GM23248 (cell line): ENCODE data around the gene EMC10. TPM values are rescaled to one million over a fixed set of nuclear protein-coding genes. Genes with fewer than 3 reads are reported as not detected.

Experiments used
- DNase-seq: peaks from one replicate; pipeline ENCODE4 v3.0.0-alpha.2; 2015
- H2AFZ ChIP-seq: fragments of 200-600 bp; sonication (generic); 2 replicates; pipeline ENCODE4 v1.6.1; 2016; ENCODE audit warnings: antibody characterized with exemption
- H3F3A ChIP-seq: fragments of 200-600 bp; sonication (generic); 2 replicates; pipeline ENCODE4 v1.6.1; 2016; ENCODE audit warnings: mild to moderate bottlenecking, antibody characterized with exemption, mixed run types; ENCODE audit not compliant: insufficient read depth
- H3K27ac ChIP-seq: fragments of 200-600 bp; sonication (generic); 2 replicates; pipeline ENCODE4 v1.5.1; 2016; ENCODE audit warnings: mild to moderate bottlenecking
- H3K27me3 ChIP-seq: fragments of 200-600 bp; sonication (generic); replicated peaks from 2 replicates; pipeline ENCODE4 v1.6.1; 2016; ENCODE audit warnings: mild to moderate bottlenecking; ENCODE audit not compliant: insufficient read depth
- H3K36me3 ChIP-seq: fragments of 200-600 bp; sonication (generic); 2 replicates; pipeline ENCODE4 v1.6.1; 2016; ENCODE audit warnings: low read depth, mild to moderate bottlenecking
- H3K4me1 ChIP-seq: fragments of 200-600 bp; sonication (generic); 2 replicates; pipeline ENCODE4 v1.6.1; 2016; ENCODE audit warnings: mild to moderate bottlenecking; ENCODE audit not compliant: insufficient read depth
- H3K4me2 ChIP-seq: fragments of 200-600 bp; sonication (generic); one replicate; pipeline ENCODE4 v1.6.1; 2016; ENCODE audit warnings: mild to moderate bottlenecking; ENCODE audit not compliant: unreplicated experiment
- H3K4me3 ChIP-seq: fragments of 200-600 bp; sonication (generic); 2 replicates; pipeline ENCODE4 v1.5.1; 2016; ENCODE audit warnings: mild to moderate bottlenecking
- H3K79me2 ChIP-seq: fragments of 200-600 bp; sonication (generic); 2 replicates; pipeline ENCODE4 v1.6.1; 2016; ENCODE audit warnings: mild to moderate bottlenecking; ENCODE audit not compliant: insufficient read depth
- H3K9ac ChIP-seq: fragments of 200-600 bp; sonication (generic); 2 replicates; pipeline ENCODE4 v1.6.1; 2016; ENCODE audit warnings: mild to moderate bottlenecking
- H3K9me2 ChIP-seq: fragments of 200-600 bp; sonication (generic); 2 replicates; pipeline ENCODE4 v1.6.1; 2016; ENCODE audit warnings: mixed run types, mild to moderate bottlenecking, moderate library complexity; ENCODE audit not compliant: insufficient read depth
- H3K9me3 ChIP-seq: fragments of 200-600 bp; sonication (generic); one replicate; pipeline ENCODE4 v1.6.1; 2017; ENCODE audit warnings: low read depth
- H4K20me1 ChIP-seq: fragments of 200-600 bp; sonication (generic); 2 replicates; pipeline ENCODE4 v1.6.0; 2016; ENCODE audit not compliant: insufficient read depth
- EZH2 ChIP-seq: fragments of 200-600 bp; sonication (generic); IDR thresholded peaks from 2 replicates; pipeline ENCODE4 v1.6.1; 2018; ENCODE audit warnings: antibody characterized with exemption, mild to moderate bottlenecking; ENCODE audit not compliant: insufficient read depth, poor library complexity, severe bottlenecking
- EZH2phosphoT487 ChIP-seq: fragments of 200-600 bp; sonication (generic); IDR thresholded peaks from 2 replicates; pipeline ENCODE4 v1.6.1; 2018; ENCODE audit warnings: antibody characterized with exemption, moderate library complexity, mild to moderate bottlenecking, low read depth; ENCODE audit not compliant: insufficient read depth
- WGBS, 2 experiments: methylation state at CpG; one replicate each; pipeline ENCODE4 v1.1.6; 2015 to 2017; ENCODE audit warnings: low lambda C conversion rate in 2 of 2, low coverage in 1 of 2; ENCODE audit errors: missing lambda C conversion rate in 2 of 2; 5-methylcytosine and 5-hydroxymethylcytosine counted together
- in situ Hi-C: fragments of 300-500 bp; cut with MboI; formaldehyde crosslinking; loops from 2 replicates; pipeline ENCODE4 v1.15.0; 2020
- polyA plus RNA-seq: library from polyadenylated mRNA; unstranded; fragments of >200 nt; fragmentation: Nextera tagmentation; extraction: Ambion mirVana; gene quantifications from 2 replicates; pipeline ENCODE4 v1.2.1, GENCODE V29; 2016
- total RNA-seq: library from RNA; depleted of rRNA; stranded (reverse); fragments of >200 nt; shearing (Covaris generic); gene quantifications from 2 replicates; pipeline ENCODE4 v1.2.3, GENCODE V29; 2014

EMC10 gene
- total and polyA plus RNA-seq, 2 experiments from 2014 or later = 7.2 to 96.6 TPM

GRCh38 chr19:50495020-50495531 is 18.8 kb downstream of the EMC10 start:
- no peaks in the 10 kb centered on the region for H3F3A ChIP-seq
- 60 to 73% methylated on average over 5 of the region's 5 CpGs for WGBS, 2 experiments
- H4K20me1 ChIP-seq = no peaks in the 10 kb centered on the region
- DNase-seq = no peak
- no peaks in the 10 kb centered on the region for H3K9me2 ChIP-seq
- H3K9me3 ChIP-seq = no peaks in the 10 kb centered on the region
- no peaks in the 10 kb centered on the region for H3K36me3 ChIP-seq
- no peak overlapping the region for H3K27ac ChIP-seq
- in situ Hi-C loops = no loop called here
- no peak overlapping the region for H2AFZ ChIP-seq
- H3K79me2 ChIP-seq = no peaks in the 10 kb centered on the region
- no peak overlapping the region for H3K4me2 ChIP-seq
- H3K9ac ChIP-seq = no peak overlapping the region
- no peak overlapping the region for H3K4me3 ChIP-seq
- TF ChIP-seq EZH2 (no peak), EZH2phosphoT487 (no peak)
- H3K4me1 ChIP-seq = no peaks in the 10 kb centered on the region
- peaks cover 11% of the 10 kb centered on the region for H3K27me3 ChIP-seq

- H3F3A ChIP-seq = no peaks in the 10 kb centered on the region
- H3K9me2 ChIP-seq = no peaks in the 10 kb centered on the region
- in situ Hi-C loops = no loop called here
- TF ChIP-seq EZH2 (no peak), EZH2phosphoT487 (no peak)
- H4K20me1 ChIP-seq = no peaks in the 10 kb centered on the region
- no peak overlapping the region for H3K4me2 ChIP-seq
- H2AFZ ChIP-seq = no peak overlapping the region
- DNase-seq = no peak
- no peaks in the 10 kb centered on the region for H3K79me2 ChIP-seq
- H3K27ac ChIP-seq = no peak overlapping the region
- 49 to 54% methylated on average over 28 to 29 of the region's 30 CpGs for WGBS, 2 experiments
- H3K9ac ChIP-seq = no peak overlapping the region
- peaks cover 10% of the 10 kb centered on the region for H3K27me3 ChIP-seq
- no peaks in the 10 kb centered on the region for H3K4me1 ChIP-seq
- no peaks in the 10 kb centered on the region for H3K36me3 ChIP-seq
- no peak overlapping the region for H3K4me3 ChIP-seq
- no peaks in the 10 kb centered on the region for H3K9me3 ChIP-seq
Observed at GRCh38 chr19:50496189-50497021, 20.1 kb downstream of the EMC10 start.

DNA sequence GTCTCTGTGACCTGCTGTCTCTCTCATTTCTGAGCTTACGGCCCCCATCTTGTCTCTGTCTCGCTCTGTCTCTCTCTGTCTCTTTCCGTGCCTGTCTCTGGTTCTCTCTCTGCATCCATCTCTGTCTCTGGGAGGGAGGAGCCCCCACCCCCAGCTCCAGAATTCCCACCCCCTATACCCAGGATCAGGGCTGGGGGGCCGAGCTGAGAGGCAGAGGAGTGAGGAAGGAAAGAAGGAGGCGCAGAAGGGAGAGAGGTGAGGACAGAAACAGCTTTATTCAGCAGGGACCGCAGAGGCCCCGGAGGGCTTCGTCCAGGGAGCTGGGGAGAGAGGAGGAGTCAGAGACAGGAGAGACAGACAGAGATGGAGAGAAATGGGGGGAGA is 20.7 kb downstream of the EMC10 start:
- H3K4me3 ChIP-seq = no peak overlapping the region
- no peaks in the 10 kb centered on the region for H3K9me3 ChIP-seq
- H3K36me3 ChIP-seq = no peaks in the 10 kb centered on the region
- no peak for DNase-seq
- no peaks in the 10 kb centered on the region for H3K79me2 ChIP-seq
- H3F3A ChIP-seq = no peaks in the 10 kb centered on the region
- TF ChIP-seq EZH2 = no peak
- no peak for TF ChIP-seq EZH2phosphoT487
- H3K4me2 ChIP-seq = no peak overlapping the region
- no peak overlapping the region for H2AFZ ChIP-seq
- no peaks in the 10 kb centered on the region for H3K9me2 ChIP-seq
- no peaks in the 10 kb centered on the region for H4K20me1 ChIP-seq
- peaks cover 10% of the 10 kb centered on the region for H3K27me3 ChIP-seq
- no peak overlapping the region for H3K27ac ChIP-seq
- in situ Hi-C loops = no loop called here
- H3K9ac ChIP-seq = no peak overlapping the region
- no peaks in the 10 kb centered on the region for H3K4me1 ChIP-seq
- 31 to 42% methylated on average over 5 to 8 of the region's 8 CpGs for WGBS, 2 experiments

DNA sequence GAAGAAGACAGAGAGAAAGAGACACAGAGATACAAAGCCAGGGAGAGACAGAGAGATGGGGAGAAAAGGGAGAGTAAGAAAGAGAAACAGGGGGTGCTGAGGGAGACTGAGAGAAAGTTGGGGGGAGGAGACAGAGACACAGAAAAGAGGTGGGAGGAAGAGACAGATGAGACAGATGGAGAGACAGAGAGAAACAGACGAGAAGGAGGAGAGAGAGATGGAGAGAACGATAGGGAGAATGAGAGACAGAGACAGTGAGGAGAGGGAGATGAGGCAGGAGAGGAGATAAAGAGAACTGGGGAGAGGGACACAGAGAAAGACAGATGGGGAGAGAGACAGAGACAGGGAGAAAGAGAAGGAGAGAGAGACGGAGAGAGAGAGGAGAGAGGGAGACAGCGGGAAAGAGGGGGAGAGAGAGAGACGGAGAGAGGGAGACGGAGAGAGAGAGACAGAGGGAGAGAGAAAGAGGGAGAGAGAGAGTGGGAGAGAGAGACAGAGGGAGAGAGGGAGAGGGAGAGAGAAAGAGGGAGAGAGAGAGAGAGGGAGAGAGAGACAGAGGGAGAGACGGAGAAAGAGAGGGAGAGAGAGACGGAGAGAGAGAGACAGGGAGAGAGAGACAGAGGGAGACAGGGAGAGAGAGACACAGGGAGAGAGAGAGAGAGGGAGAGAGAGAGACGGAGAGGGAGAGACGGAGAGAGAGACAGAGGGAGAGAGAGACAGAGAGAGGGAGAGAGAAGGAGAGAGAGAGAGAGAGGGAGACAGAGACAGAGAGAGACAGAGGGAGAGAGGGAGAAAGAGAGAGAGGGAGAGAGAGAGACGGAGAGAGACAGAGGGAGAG is 22.1 kb downstream of the EMC10 start:
- no peaks in the 10 kb centered on the region for H3K9me3 ChIP-seq
- H2AFZ ChIP-seq = no peak overlapping the region
- no peak for TF ChIP-seq EZH2
- TF ChIP-seq EZH2phosphoT487 = no peak
- H3K27ac ChIP-seq = no peak overlapping the region
- no peaks in the 10 kb centered on the region for H4K20me1 ChIP-seq
- no peak overlapping the region for H3K4me2 ChIP-seq
- H3F3A ChIP-seq = no peaks in the 10 kb centered on the region
- H3K9ac ChIP-seq = no peak overlapping the region
- 54 to 76% methylated on average over 11 of the region's 11 CpGs for WGBS, 2 experiments
- no peak for DNase-seq
- H3K36me3 ChIP-seq = no peaks in the 10 kb centered on the region
- no peaks in the 10 kb centered on the region for H3K4me1 ChIP-seq
- H3K79me2 ChIP-seq = no peaks in the 10 kb centered on the region
- no peaks in the 10 kb centered on the region for H3K9me2 ChIP-seq
- H3K27me3 ChIP-seq = peaks cover 10% of the 10 kb centered on the region
- in situ Hi-C loops = no loop called here
- H3K4me3 ChIP-seq = no peak overlapping the region
